Gastrocnemius medialis (tissue), 4 donors: ENCODE measurements around the gene JUP. TPM values are rescaled to one million over a fixed set of nuclear protein-coding genes. Genes with fewer than 3 reads are reported as not detected.

Experiments
- ATAC-seq, 2 donors: fragments of 150-250 bp; one replicate each; pipeline ENCODE4 v1.9.1; 2016
- DNase-seq, 2 donors: peaks; one replicate each; pipeline ENCODE4 v3.0.0-alpha.2; 2019
- H3K27ac ChIP-seq, 4 donors: fragments of 200-600 bp; sonication (generic); 1 replicate in 1 of 4; 2 replicates in 3 of 4; pipeline ENCODE4 v1.5.1; 2016 to 2018; ENCODE audit warnings: mild to moderate bottlenecking in 2 of 4, moderate library complexity in 1 of 4
- H3K27me3 ChIP-seq, 3 donors: fragments of 200-600 bp; sonication (generic) in 2 of 3; 1 replicate in 1 of 3; 2 replicates in 2 of 3; pipeline versions ENCODE4 v1.5.1 to v1.6.0; 2016 to 2019; ENCODE audit warnings: mild to moderate bottlenecking in 1 of 3, moderate library complexity in 1 of 3
- H3K36me3 ChIP-seq, 2 donors: fragments of 200-600 bp; sonication (generic) in 1 of 2; one replicate each; pipeline ENCODE4 v1.5.1; 2017 to 2018
- H3K4me1 ChIP-seq, 2 donors: fragments of 200-600 bp; sonication (generic) in 1 of 2; one replicate each; pipeline ENCODE4 v1.5.1; 2016 to 2017; ENCODE audit warnings: mild to moderate bottlenecking in 2 of 2
- H3K4me3 ChIP-seq, 4 donors: fragments of 200-600 bp; sonication (generic) in 3 of 4; 1 replicate in 1 of 4; 2 replicates in 3 of 4; pipeline ENCODE4 v1.5.1; 2016 to 2019; ENCODE audit warnings: mild to moderate bottlenecking in 2 of 4
- H3K9me3 ChIP-seq, 3 donors: fragments of 200-600 bp; sonication (generic) in 2 of 3; 1 replicate in 1 of 3; 2 replicates in 2 of 3; pipeline ENCODE4 v1.5.1; 2016 to 2019
- POLR2A ChIP-seq, 2 donors: fragments of 450-650 bp; IDR thresholded peaks; one replicate each; pipeline ENCODE4 v1.6.1; 2017; ENCODE audit warnings: antibody characterized with exemption in 2 of 2, mild to moderate bottlenecking in 2 of 2, moderate library complexity in 2 of 2
- in situ Hi-C, 4 donors: fragments of 200-750 bp; cut with MboI; loops; one replicate each; pipeline versions ENCODE4 v1.15.0 to v1.8.0; 2017; ENCODE audit warnings: low sequenced_read_pairs in 4 of 4
- intact Hi-C: fragments of 100-400 bp; cut with DNase I; formaldehyde crosslinking; loops from one replicate; pipeline ENCODE4 v1.15.1; 2023; ENCODE audit warnings: low total_unique reads
- total RNA-seq, 4 donors: library from RNA; depleted of rRNA; stranded (reverse); fragments of >200 nt; gene quantifications; one replicate each; pipeline versions ENCODE4 v1.1.0 to v1.2.3, GENCODE V29; 2016
- TF ChIP-seq, protein P1 (sequence below), 5 experiments: fragments of 450-650 bp in 3 of 5; fragments of 200-600 bp in 2 of 5; sonication (generic) in 2 of 5; IDR thresholded peaks in 4 of 5; conservative IDR thresholded peaks in 1 of 5; 1 replicate in 4 of 5; 2 replicates in 1 of 5; pipeline ENCODE4 v1.5.1; 2016 to 2019; ENCODE audit warnings: antibody characterized with exemption in 5 of 5, mild to moderate bottlenecking in 3 of 5, moderate library complexity in 3 of 5

The JUP gene
- total RNA-seq, 4 donors from 2014 or later = 88.8 to 135 (median 113) TPM

DNA sequence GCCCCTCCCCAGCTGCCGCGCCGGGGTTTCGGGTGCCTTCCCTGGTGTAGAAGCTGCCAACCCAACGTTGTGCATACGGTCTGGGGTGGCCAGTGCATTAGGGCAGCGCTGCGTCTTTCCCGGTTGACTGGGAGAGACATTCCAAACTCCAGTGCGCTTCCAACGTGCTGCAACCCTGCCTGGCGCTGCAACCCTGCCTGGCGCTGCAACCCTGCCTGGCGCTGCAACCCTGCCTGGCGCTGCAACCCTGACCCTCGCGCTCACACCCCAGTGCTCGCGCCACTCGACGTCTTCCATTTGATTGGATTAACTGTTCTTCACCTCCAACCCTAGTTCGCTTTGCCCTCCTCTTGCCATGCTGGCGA, 51.6 kb downstream of the JUP start:
- in situ Hi-C loops (loop anchor here (5.0 kb wide), 1 partner anchor 67 kb away; no protein-coding TSS in a partner anchor), intact Hi-C loops (loop anchor here (5.0 kb wide), 1 partner anchor 132 kb away; the partner anchor contains the start of gene KLHL11)
- ATAC-seq = no peak
- no peak for DNase-seq
- Histone ChIP-seq H3K9me3 (no peaks in the 10 kb centered on the region), H3K4me1 (peaks cover 16 to 21% of the 10 kb centered on the region in 2 donors), H3K27me3 (peaks cover 54 to 60% (median 57%) of the 10 kb centered on the region in 3 donors), H3K27ac (no peak overlapping the region), H3K36me3 (no peaks in the 10 kb centered on the region), H3K4me3 (peak overlapping the region; percentile 35 to 52 (median 41))
- no peak for TF ChIP-seq POLR2A (IDR thresholded peaks at IDR 0.05)
- TF ChIP-seq, protein P1, sequence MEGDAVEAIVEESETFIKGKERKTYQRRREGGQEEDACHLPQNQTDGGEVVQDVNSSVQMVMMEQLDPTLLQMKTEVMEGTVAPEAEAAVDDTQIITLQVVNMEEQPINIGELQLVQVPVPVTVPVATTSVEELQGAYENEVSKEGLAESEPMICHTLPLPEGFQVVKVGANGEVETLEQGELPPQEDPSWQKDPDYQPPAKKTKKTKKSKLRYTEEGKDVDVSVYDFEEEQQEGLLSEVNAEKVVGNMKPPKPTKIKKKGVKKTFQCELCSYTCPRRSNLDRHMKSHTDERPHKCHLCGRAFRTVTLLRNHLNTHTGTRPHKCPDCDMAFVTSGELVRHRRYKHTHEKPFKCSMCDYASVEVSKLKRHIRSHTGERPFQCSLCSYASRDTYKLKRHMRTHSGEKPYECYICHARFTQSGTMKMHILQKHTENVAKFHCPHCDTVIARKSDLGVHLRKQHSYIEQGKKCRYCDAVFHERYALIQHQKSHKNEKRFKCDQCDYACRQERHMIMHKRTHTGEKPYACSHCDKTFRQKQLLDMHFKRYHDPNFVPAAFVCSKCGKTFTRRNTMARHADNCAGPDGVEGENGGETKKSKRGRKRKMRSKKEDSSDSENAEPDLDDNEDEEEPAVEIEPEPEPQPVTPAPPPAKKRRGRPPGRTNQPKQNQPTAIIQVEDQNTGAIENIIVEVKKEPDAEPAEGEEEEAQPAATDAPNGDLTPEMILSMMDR (IDR thresholded peaks at IDR 0.05 in 4 of 5, conservative IDR thresholded peaks at IDR 0.05 in 1 of 5) = no peak

DNA sequence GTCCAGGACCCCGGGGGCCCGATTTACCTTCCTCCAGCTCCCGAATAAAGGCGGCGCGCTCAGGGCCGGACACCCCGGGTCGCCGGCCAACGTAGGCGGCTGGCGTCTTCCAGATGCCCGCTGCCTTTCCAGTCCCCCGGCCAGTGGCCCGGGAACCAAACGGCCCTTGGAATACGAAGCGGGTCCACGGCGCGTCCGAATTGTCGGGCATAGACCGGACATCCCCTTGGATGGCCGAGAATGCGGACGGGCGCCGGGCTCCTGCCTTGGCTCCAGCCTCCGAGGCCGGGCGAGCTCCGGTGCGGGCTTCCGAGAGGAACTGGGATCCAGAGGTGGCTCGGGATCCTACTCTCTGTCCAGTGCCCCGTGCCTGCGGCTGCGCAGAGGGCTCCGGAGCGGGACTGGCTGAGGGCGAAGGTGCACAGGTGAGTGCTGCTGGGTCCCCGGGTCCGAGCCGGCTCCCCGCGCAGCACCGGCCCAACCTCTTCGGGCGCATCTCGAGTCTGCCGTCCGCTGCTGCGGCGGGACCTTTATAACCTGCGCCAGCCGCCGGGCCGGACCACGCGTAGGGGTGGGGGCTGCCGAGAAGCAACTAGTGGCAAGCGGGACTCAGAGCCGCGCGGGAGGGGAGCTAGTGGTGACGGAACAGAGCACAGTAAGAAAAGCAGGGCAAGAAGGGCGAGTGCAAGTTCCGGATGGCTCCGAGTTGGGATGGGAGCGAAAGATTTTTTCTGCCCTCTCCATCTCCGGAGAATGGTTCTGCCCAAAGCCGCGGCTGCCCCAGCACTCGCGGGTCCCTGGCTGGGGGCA, 52.2 kb downstream of the JUP start, which contains the start of gene HAP1:
Gene HAP1, minus strand, starts transcription at position 505 of the 810 bp plus-strand sequence. Its CDS starts 9 bp downstream, at position 496.
- peak within 1 kb of the TSS; percentile 35 to 52 (median 41) for H3K4me3 ChIP-seq
- in situ Hi-C loops (no loop called here), intact Hi-C loops (no loop called here)
- no peaks in the 10 kb centered on the region for H3K36me3 ChIP-seq
- ATAC-seq (no peak), DNase-seq (no peak)
- no peak within 1 kb of the TSS for H3K27ac ChIP-seq
- TF ChIP-seq, protein P1 (IDR thresholded peaks at IDR 0.05 in 4 of 5, conservative IDR thresholded peaks at IDR 0.05 in 1 of 5) = no peak
- TF ChIP-seq POLR2A (IDR thresholded peaks at IDR 0.05) = peak; percentile 10 to 25
- H3K9me3 ChIP-seq = no peaks in the 10 kb centered on the region
- H3K4me1 ChIP-seq = peaks cover 16 to 21% of the 10 kb centered on the region in 2 donors
- H3K27me3 ChIP-seq = peaks cover 54 to 60% (median 57%) of the 10 kb centered on the region in 3 donors

DNA sequence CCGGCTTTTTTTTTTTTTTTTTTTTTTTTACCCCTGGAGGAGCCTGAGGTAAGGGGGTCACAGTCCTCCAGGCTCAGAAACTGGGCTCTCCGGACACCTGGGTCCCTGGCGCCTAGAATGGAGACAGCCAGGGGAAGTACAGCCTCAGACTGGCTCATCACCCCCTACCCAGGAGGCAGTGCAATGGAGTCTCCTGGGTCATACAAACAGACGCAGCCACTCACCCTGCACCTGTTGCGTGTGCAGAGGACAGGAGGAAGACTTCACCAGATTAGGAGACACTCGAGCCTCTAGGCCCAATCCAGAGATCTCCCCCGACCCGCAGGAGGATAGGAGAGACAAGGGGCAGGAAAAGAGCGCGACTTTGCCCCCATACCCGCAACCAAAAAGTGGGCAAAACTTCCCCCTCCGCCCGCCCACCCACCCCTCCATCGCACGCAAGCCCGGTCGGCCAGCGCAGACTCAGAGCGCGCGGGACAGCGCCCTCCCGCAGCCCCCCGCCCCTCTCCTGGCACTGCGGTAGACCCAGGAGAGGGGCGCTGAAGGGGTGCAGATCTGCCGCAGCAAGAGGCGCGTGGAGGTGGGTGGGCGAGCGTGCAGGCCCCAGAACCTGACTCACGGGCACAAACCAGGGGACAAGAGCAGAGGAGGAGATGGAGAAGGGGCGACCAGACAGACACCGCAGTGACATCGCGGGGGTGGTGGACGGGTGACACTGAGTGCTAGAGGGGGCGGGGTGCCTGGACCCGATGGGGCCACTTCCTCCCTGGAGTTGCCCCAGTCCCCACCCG, 53.0 kb downstream of the JUP start:
- ATAC-seq = no peak
- Histone ChIP-seq H3K9me3 (no peaks in the 10 kb centered on the region), H3K27me3 (peaks cover 54 to 60% (median 57%) of the 10 kb centered on the region in 3 donors), H3K4me1 (peaks cover 16 to 21% of the 10 kb centered on the region in 2 donors), H3K36me3 (no peaks in the 10 kb centered on the region), H3K4me3 (peak overlapping the region; percentile 35 to 52 (median 41)), H3K27ac (no peak overlapping the region)
- no peak for DNase-seq
- no peak for TF ChIP-seq POLR2A (IDR thresholded peaks at IDR 0.05)
- TF ChIP-seq, protein P1 (IDR thresholded peaks at IDR 0.05 in 4 of 5, conservative IDR thresholded peaks at IDR 0.05 in 1 of 5) = no peak
- in situ Hi-C loops = no loop called here
- intact Hi-C loops = no loop called here

DNA sequence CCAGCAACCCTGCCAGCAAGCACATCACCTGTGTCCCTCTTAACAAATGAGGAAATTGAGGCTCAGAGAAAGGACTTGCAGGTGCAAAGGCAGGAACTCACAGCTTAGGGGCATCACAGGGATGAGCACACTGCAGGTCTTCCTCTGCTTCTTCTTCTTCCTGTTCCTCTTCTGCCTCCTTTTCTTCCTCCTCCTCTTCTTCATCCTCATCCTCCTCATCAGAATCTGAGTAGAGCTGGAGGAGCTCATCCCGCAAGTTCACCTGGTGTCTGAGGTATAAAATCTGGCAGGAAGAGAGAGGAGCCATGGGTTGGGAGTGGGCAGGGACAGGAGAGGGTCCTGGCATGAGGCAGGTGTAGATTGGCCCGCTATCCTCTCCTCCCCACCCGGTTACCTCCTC, 54.7 kb downstream of the JUP start:
- no peak for DNase-seq
- H3K9me3 ChIP-seq = no peaks in the 10 kb centered on the region
- ATAC-seq = no peak
- intact Hi-C loops (no loop called here), in situ Hi-C loops (no loop called here)
- TF ChIP-seq, protein P1 (IDR thresholded peaks at IDR 0.05 in 4 of 5, conservative IDR thresholded peaks at IDR 0.05 in 1 of 5) = no peak
- no peak for TF ChIP-seq POLR2A (IDR thresholded peaks at IDR 0.05)
- no peak overlapping the region for H3K27ac ChIP-seq
- peaks cover 46 to 50% (median 47%) of the 10 kb centered on the region in 3 donors for H3K27me3 ChIP-seq
- no peak overlapping the region for H3K4me3 ChIP-seq
- H3K4me1 ChIP-seq = peaks cover 13 to 16% of the 10 kb centered on the region in 2 donors
- no peaks in the 10 kb centered on the region for H3K36me3 ChIP-seq
